HG03139 (cell line): ENCODE data around the gene GPC3.
"Not testable (repeated sequence)": the region's sequence is repeated elsewhere in the genome, so short reads cannot be mapped to it uniquely, and the experiment has no call there.

Experiments used
- ATAC-seq: cut with Tn5 transposase; IDR thresholded peaks from one replicate; pipeline ENCODE4 v1.9.1; 2021; ENCODE audit not compliant: unreplicated experiment

Gene GPC3

GRCh38 chrX:133655275-133656265 lies 329.8 kb downstream of the GPC3 start:
- ATAC-seq, result no peak

DNA sequence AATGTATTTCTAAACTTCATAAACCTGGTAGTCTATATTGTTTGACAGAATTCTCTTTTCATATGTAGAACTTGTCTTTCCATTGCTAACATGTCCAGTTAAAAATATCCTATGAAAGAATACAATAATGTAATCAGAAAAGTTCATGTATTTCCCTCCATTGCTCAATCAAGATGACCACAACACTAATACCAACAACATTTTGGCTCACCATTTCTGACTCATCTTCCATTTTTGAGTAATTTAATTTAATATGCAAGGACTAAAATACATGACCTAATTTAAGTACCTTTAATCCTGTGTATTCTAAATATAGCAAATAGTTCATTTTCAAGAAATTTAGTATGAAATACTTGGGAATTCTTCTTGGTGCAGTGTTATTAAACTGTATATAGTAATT lies 330.6 kb downstream of the GPC3 start:
- ATAC-seq, result no peak

GRCh38 chrX:133653358-133653757 lies 332.0 kb downstream of the GPC3 start:
- ATAC-seq, result no peak

GRCh38 chrX:133652185-133652584 lies 333.2 kb downstream of the GPC3 start:
- ATAC-seq, result no peak

DNA sequence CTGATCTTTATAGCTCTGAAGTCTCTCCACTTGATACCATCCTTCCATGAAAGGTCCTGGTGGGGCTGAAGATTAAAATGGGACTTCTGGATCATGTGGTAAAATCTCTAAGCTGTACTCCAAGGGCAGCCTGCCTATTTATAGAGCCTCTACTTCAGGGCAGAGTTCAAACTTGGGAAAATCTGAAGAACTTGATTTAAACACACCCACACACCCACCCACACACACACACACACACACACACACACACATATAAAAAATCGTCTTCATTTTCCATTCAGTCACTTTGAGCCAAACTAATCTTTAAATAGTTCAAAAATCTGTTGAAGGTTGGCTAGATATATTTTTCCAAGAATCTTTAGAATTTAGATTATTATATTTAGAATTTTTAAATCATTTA lies 335.2 kb downstream of the GPC3 start:
- ATAC-seq, result no peak

DNA sequence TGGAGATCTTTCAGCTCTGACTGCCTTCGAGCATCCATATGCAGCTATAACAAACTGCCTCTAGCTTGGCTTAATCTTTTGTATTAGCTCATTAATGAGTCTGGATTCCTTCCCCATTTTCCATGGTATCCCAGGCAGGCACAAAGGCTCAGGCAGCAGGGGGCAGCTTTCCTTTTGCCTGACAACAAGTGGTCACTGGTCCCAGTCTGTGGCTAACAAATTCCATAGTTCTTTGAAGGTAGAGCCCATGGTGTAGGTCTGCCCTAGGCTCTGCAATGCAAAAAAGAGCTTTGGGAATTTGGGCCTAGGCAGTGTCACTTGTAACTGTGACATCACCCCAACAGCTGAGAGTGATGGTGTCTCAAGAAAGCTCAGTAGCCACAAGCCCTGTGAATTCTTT lies 335.7 kb downstream of the GPC3 start:
- ATAC-seq, result no peak

DNA sequence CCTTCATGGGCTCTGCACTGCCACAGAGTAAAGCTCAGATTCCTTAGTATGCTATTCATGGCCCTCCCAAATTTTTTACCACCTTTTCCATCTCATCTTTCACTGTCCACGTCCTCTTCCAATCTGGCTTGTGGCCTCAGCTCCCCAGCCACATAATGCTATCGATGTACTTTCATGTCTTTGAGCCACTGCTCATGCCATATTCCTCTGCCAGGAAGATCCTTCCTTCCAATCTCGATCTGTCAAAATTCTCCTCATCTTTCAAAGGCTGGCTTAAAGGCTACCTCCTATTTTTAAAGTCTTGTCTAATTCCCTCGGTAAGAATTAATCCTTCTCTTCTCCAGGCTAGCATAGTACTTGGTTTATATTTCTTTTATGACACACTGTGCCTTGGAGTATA lies 336.8 kb downstream of the GPC3 start:
- ATAC-seq, result no peak

GRCh38 chrX:133646719-133647116 lies 338.7 kb downstream of the GPC3 start:
- ATAC-seq, result no peak

GRCh38 chrX:133645977-133646718 lies 339.2 kb downstream of the GPC3 start:
- no peak for ATAC-seq

DNA sequence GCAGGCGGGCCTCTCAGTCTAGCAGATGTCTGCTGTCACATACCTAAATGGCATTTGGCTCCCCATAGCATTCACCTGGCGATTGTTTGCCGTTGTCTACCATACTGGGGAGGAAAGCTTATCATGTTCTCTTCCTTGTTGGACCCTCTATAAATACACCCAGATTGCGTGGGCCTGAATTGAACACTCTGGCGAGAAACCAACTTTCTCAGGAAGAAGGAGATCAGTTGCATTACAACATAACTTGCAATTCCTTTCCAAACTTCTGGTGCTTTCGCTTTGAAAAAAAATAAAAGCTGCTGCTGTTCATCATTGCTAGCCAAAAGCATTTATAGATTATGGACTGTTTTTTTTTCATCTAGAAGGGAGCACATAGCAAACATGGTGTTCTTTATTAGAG lies 340.1 kb downstream of the GPC3 start:
- ATAC-seq, result no peak

- ATAC-seq, result no peak
These were observed 345.0 kb downstream of the GPC3 start for GRCh38 chrX:133640161-133641015.

DNA sequence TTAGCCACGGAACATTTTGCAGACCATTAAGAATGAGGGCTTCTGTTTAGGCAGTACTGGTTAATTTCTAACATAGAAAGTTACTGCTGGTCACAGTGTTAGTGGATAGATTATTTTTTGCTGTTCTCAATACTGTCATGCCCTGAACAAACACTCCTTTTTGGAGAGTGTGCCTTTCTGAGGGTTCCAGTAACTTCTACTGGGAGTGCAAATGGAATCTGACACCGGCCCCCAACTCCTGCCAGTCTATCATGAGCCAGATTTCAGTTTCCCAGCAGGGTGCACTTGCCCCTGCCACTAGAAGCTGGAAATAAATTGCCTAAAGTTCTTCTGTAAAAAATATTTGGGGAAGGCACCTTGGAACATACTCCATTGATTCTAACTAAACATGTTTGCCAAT lies 345.7 kb downstream of the GPC3 start:
- no peak for ATAC-seq

DNA sequence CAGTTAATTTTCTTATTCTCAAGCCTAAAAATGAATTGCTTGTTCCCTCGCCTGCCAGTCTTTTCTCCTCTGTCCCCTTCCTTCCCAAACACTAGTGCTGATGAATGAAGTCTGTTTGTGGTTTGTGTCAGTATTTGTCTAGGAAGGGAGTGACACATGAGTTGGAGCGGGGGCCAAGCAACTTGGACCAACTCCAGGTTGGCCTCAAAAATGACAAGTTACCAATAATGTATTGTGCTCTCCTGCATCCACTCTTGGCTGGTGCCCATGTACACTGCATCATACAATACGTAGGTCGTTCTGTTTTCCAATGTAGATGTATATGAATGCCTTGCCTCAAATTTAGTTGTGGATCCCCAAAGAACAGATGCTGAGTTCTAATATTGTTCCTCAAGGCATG lies 347.1 kb downstream of the GPC3 start:
- no peak for ATAC-seq

DNA sequence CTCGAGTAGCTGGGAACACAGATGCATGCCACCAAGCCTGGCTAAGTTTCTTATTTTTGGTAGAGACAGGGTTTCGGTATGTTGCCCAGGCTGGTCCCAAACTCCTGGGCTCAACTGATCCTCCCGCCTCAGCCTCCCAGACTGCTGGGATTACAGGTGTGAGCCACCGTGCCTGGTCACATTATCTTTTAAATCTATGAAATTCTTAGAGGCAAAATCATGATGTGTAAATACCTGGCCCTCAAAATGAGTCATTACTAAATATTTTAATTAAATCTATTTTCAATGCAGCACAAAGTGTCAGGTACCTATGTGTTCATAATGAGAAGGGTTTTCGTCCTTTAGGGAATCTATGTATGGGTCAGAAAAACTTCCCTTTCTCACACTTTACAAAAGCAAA lies 347.6 kb downstream of the GPC3 start:
- no peak for ATAC-seq

DNA sequence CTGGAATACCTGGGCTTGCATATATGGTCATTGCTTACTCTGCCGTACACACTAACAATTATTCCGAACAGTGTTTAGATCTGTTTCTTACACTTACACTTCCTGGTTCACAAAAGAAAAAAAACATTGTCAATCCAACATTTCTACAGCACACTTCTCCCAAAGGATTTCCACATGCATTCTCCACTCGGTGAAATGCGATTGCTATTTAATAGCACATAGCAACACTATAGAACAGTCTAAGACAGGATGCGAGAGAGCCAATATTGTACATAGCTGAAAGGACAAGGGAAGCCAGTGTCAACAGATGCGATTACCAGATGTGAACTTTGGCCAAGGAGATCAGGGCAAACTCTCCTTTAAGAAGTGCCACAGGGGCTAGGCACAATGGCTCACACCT lies 349.4 kb downstream of the GPC3 start:
- ATAC-seq, result no peak

GRCh38 chrX:133634416-133634815 lies 351.0 kb downstream of the GPC3 start:
- no peak for ATAC-seq

GRCh38 chrX:133633950-133634349 lies 351.4 kb downstream of the GPC3 start:
- no peak for ATAC-seq

GRCh38 chrX:133633162-133633561 lies 352.2 kb downstream of the GPC3 start:
- ATAC-seq, result no peak

DNA sequence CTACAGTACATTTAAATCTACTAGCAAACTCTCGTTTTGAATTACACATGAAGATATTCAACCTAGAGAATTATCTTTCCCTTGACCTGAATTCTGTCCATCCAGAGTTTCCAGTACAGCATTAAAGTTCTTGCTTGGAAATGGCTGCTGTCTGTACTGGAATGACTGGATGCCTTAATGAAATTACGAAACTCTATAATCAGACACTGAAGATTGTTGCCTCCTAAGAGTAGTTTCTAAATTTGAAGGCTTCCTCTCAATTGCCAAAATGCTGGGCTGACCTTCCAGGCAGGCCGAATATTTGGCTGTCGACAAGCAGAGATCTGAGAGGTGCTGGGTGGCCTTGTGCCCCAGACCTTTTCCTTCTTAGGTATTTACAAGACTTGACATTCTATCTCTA lies 355.0 kb downstream of the GPC3 start:
- ATAC-seq, result no peak

DNA sequence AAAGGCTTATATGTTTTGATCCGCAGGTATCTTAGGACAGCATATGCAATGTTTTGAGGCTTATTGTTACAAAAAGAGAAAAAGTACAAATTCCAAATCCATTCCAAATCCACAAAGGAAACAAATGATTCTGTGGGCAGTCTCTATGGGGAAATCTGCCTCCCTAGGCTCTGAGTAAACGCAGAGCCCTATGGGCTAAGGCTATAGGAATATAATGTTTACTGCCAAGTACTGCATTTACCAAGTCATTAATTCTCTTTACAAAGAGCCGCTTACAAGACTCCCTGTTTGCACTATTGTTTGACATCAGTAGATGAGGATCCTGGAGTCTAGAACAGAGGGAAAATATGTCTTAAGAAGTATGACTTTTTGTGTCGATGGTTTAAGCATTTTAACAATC lies 357.7 kb downstream of the GPC3 start:
- ATAC-seq, result no peak

- not testable (repeated sequence) for ATAC-seq
These were observed 364.0 kb downstream of the GPC3 start for GRCh38 chrX:133621384-133621783.
